ENCODE measurements around the gene CYP2F1.
"Not testable (repeated sequence)": the region's sequence is repeated elsewhere in the genome, so short reads cannot be mapped to it uniquely, and the experiment has no call there.

Gene CYP2F1, protein sequence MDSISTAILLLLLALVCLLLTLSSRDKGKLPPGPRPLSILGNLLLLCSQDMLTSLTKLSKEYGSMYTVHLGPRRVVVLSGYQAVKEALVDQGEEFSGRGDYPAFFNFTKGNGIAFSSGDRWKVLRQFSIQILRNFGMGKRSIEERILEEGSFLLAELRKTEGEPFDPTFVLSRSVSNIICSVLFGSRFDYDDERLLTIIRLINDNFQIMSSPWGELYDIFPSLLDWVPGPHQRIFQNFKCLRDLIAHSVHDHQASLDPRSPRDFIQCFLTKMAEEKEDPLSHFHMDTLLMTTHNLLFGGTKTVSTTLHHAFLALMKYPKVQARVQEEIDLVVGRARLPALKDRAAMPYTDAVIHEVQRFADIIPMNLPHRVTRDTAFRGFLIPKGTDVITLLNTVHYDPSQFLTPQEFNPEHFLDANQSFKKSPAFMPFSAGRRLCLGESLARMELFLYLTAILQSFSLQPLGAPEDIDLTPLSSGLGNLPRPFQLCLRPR

DNA sequence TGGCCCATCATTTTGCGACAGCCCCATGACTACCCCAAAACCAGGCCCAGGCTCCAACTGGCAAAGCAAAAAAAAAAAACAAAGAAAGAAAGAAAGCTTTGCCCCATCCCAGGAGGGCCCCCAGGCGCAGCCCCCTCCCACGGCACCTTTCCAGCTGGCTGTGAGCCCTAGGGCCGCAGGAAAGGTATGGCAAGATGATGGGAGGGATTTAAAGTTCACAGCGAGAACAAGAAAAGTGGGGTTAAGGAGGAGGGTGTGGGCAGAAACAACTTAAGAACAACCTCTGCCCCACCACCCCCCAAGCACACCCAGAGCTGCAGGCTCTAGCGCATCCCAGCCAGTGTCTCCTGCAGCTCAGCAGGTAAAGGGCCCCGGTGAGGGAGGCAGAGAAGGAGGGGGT lies at the start of gene CYP2F1:
TSS of gene CYP2F1 (plus strand) at position 301 of the 400 bp plus-strand sequence. CDS start 1,757 bp downstream, outside the sequence.
- H3K4me3 ChIP-seq (ENCODE audit: low read depth, low read length): no peak within 1 kb of the TSS

DNA sequence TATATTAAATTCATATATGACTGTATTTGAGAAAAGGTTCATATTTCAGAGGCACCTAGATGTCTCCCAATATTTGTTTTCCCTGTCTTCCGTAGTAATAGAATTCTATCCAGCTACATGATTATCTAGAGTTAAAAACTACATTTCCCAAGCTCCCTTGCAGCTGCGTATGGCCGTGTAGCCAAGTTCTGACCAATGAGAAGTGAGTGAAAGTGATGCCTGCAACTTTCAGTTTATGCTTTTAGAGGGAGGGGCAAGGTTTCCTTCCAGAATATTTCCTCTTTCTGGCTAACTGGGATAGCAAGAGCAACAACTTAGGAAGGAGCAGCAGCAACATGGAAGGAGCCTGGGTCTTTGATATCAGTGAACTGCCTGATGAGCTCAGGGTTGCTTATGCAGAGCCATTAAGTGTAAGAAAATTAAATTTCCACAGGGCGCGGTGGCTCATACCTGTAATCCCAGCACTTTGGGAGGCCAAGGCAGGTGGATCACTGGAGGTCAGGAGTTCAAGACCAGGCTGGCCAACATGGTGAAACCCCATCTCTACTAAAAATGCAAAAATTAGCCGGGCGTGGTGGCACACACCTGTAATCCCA lies 49.2 kb upstream of the CYP2F1 start:
- no peak overlapping the region for H3K4me3 ChIP-seq (ENCODE audit: low read depth, low read length)

DNA sequence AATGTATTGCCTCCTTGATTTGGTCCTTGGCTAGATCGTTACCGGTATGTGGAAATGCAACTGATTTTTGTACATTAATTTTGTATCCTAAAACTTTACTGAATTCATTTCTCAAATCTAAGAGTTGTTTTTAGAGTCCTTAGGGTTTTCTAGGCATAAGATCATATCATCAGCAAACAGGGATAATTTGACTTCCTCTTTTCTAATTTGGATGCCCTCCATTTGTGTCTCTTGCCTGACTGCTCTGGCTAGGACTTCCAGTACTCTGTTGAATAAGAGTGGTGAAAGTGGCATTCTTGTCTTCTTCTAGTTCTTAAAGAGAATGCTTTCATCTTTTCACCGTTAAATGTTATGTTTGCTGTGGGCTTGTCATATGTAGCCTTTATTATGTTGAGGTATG lies 37.9 kb upstream of the CYP2F1 start:
- H3K4me3 ChIP-seq (ENCODE audit: low read depth, low read length): no peak overlapping the region

GRCh38 chr19:41083516-41083915 lies 30.7 kb upstream of the CYP2F1 start:
- H3K4me3 ChIP-seq (ENCODE audit: low read depth, low read length): no peak overlapping the region

GRCh38 chr19:41085748-41086415 lies 28.4 kb upstream of the CYP2F1 start:
- no peak overlapping the region for H3K4me3 ChIP-seq (ENCODE audit: low read depth, low read length)

DNA sequence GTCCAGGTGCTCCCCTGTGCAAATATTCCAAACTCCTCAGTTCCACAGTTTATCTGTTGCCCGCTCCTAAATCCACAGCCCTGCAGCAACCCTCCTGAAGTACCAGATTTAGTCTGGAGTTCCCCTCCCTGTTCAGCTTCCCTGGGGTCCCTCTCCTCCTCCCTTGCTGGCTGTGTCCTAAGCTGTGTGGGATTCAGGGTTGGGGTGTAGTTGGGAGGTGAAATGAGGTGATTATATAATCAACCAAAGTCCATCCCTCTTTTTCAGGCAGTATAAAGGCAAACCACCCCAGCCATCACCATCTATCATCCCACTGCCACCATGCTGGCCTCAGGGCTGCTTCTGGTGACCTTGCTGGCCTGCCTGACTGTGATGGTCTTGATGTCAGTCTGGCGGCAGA lies 26.1 kb upstream of the CYP2F1 start, which contains the start of gene CYP2A13:
TSS of gene CYP2A13 (plus strand) at position 301 of the 400 bp plus-strand sequence. CDS start at position 322, 21 bp downstream.
- H3K4me3 ChIP-seq (ENCODE audit: low read depth, low read length): no peak within 1 kb of the TSS

DNA sequence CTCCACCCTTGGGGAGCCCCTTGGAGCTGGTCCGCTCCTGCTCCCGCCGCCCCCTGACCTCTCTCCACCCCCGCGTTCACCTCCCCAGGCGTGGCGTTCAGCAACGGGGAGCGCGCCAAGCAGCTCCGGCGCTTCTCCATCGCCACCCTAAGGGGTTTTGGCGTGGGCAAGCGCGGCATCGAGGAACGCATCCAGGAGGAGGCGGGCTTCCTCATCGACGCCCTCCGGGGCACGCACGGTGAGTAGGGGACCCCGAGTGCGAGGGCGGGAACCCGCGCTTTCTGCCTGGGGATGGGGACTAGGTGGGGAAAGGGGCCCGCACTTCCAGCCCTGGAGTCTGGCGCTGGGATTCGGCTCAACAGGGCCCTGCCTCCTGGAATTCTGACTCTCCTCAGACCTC lies 24.3 kb upstream of the CYP2F1 start:
- H3K4me3 ChIP-seq (ENCODE audit: low read depth, low read length): peak overlapping the region; percentile 39

GRCh38 chr19:41095703-41096102 lies 18.5 kb upstream of the CYP2F1 start:
- H3K4me3 ChIP-seq (ENCODE audit: low read depth, low read length): no peak overlapping the region

DNA sequence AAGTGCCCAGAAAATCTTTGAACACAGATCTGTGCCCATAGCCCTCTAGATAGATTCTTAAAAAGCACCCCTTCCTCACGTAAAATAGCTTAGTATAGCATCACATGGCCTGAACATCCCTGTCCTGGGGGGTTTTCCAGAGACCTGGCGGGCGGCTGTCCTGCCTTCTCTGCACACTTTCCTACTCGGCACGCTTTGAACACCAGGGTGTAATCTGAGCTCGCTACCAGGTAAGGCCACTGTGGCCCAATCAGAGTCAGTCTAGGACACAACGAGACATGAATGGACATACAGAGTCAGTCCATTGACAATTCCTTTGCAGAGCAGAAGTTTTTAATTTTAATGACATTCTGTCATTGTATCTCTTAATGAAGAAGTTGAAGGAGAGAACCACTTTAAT lies 17.9 kb upstream of the CYP2F1 start:
- H3K4me3 ChIP-seq (ENCODE audit: low read depth, low read length): no peak overlapping the region

GRCh38 chr19:41097302-41097701 lies 16.9 kb upstream of the CYP2F1 start:
- H3K4me3 ChIP-seq (ENCODE audit: low read depth, low read length): no peak overlapping the region

DNA sequence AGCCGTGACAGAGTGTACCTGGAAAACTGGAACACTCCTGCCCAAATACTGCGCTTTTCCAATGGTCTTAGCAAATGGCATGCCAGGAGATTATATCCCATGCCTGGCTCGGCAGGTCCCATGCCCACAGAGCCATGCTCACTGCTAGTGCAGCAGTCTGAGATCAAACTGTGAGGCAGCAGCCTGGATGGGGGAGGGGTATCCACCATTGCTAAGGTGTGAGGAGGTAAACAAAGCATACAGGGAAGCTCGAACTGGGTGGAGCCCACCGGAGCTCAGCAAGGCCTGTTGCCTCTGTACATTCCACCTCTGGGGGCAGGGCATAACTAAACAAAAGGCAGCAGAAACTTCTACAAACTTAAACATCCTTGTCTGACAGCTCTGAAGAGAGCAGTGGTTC lies 15.5 kb upstream of the CYP2F1 start:
- H3K4me3 ChIP-seq (ENCODE audit: low read depth, low read length): no peak overlapping the region

GRCh38 chr19:41102210-41102609 lies 12.0 kb upstream of the CYP2F1 start:
- H3K4me3 ChIP-seq (ENCODE audit: low read depth, low read length): not testable (repeated sequence)

GRCh38 chr19:41106177-41106576 lies 8.1 kb upstream of the CYP2F1 start:
- H3K4me3 ChIP-seq (ENCODE audit: low read depth, low read length): no peak overlapping the region

GRCh38 chr19:41111296-41111695 lies 2.9 kb upstream of the CYP2F1 start:
- no peak overlapping the region for H3K4me3 ChIP-seq (ENCODE audit: low read depth, low read length)

DNA sequence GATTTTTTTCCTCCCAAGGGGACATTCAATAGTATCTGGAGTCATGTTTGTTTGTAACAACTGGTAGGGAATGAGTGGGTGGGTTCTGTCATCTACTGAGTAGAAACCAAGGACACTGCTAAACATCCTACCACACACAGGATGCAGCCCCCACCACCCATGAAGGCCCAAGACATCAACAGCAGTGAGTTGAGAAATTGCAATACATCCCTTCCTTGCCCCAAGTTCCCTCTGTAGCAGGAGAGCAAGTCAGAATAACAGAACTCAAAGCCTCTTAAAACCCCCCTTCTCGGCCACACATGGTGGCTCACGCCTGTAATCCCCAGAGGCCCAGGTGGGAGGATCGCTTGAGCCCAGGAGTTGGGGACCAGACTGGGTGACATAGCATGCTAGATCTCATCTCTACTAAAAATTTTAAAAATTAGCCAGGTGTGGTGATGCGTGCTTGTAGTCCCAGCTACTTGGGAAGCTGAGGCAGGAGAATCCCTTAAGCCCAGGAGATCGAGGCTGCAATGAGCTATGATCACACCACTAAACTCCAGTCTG lies 2.4 kb upstream of the CYP2F1 start:
- H3K4me3 ChIP-seq (ENCODE audit: low read depth, low read length): no peak overlapping the region

DNA sequence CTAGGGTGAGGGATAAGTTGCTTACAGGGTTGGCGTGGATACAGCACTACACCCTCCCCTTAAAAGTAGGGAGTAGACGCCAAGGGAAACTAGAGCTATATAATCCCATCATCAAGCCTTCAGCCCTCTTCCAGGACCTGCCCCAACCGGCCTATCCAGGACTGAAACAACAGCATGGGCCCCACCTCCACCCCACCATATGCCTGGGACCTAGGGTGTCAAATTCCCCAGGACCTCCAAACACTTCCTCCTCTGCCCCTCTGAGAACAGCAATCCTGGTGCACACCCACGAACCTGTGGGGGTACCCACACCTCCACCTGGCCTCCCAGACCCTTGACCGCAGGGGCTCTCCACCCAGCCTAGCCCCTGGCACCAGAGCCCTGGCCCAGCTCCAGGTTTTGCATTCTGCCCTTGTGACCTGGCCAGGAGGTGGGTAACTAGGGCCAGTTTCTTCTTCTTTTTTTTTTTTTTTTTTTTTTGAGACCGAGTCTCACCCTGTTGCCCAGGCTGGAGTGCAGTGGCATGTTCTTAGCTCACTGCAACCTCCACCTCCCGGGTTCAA lies 1.4 kb upstream of the CYP2F1 start:
- no peak overlapping the region for H3K4me3 ChIP-seq (ENCODE audit: low read depth, low read length)

GRCh38 chr19:41116261-41116660 lies 2.0 kb downstream of the CYP2F1 start:
- no peak overlapping the region for H3K4me3 ChIP-seq (ENCODE audit: low read depth, low read length)

GRCh38 chr19:41120929-41121911 lies 7.0 kb downstream of the CYP2F1 start:
- not testable (repeated sequence) for H3K4me3 ChIP-seq (ENCODE audit: low read depth, low read length)

GRCh38 chr19:41122846-41123245 lies 8.6 kb downstream of the CYP2F1 start:
- H3K4me3 ChIP-seq (ENCODE audit: low read depth, low read length): not testable (repeated sequence)
